IMR-90 (cell line): Measurements from ENCODE around the gene REPS1. TPM values are rescaled to one million over a fixed set of nuclear protein-coding genes. Genes with fewer than 3 reads are reported as not detected.

Experiments used
- ATAC-seq: fragments of 200-7000 bp; cut with Tn5 transposase; 2 replicates; pipeline ENCODE4 v1.9.1; 2020; ENCODE audit warnings: low read depth, mild to moderate bottlenecking, moderate library complexity
- BruUV-seq: library from RNA; stranded (reverse); fragments of 400-500 nt; replicated peaks from 2 replicates; lab custom pipeline; 2021; lab: Mats Ljungman, UMichigan
- CTCF ChIA-PET: fragments of 300-600 bp; formaldehyde crosslinking; extraction: SDS; loops from one replicate; lab custom pipeline; 2021; ENCODE audit warnings: antibody characterized with exemption; lab: Yijun Ruan, JAX
- POLR2A ChIA-PET: fragments of 300-600 bp; sonication (Branson Sonifier 250); formaldehyde crosslinking; loops from one replicate; lab custom pipeline; 2022; ENCODE audit warnings: antibody characterized with exemption; ENCODE audit not compliant: unreplicated experiment; lab: Charles Lee
- DNase-seq: peaks from one replicate; pipeline ENCODE4 v3.0.0; 2013
- H2AFZ ChIP-seq: replicated peaks from 2 replicates; pipeline ENCODE3; 2013; ENCODE audit warnings: low read length, mild to moderate bottlenecking; ENCODE audit not compliant: poor library complexity
- H2AK5ac ChIP-seq: 2 replicates; pipeline ENCODE4 v1.6.1; 2013; ENCODE audit warnings: low read depth, low read length, inconsistent platforms
- H2AK9ac ChIP-seq: replicated peaks from 2 replicates; pipeline ENCODE3; 2013; ENCODE audit warnings: mild to moderate bottlenecking, low read depth, low read length, moderate library complexity; ENCODE audit not compliant: poor library complexity
- H2BK120ac ChIP-seq: 2 replicates; pipeline ENCODE4 v1.6.1; 2013; ENCODE audit warnings: low read depth, low read length, inconsistent platforms
- H2BK15ac ChIP-seq: 3 replicates; pipeline ENCODE4 v1.6.1; 2013; ENCODE audit warnings: low read depth, low read length, inconsistent platforms
- H2BK20ac ChIP-seq: 2 replicates; pipeline ENCODE4 v1.6.1; 2013; ENCODE audit warnings: low read depth, mild to moderate bottlenecking, inconsistent platforms, low read length, moderate library complexity
- H2BK5ac ChIP-seq: 2 replicates; pipeline ENCODE4 v1.6.1; 2013; ENCODE audit warnings: mild to moderate bottlenecking, low read depth, low read length, inconsistent platforms; ENCODE audit not compliant: poor library complexity, severe bottlenecking
- H3K14ac ChIP-seq: replicated peaks from 2 replicates; pipeline ENCODE4 v1.6.1; 2013; ENCODE audit warnings: low read depth, low read length, inconsistent platforms
- H3K18ac ChIP-seq: 2 replicates; pipeline ENCODE4 v1.6.1; 2013; ENCODE audit warnings: low read depth, low read length, control low read depth
- H3K23ac ChIP-seq: 2 replicates; pipeline ENCODE4 v1.6.1; 2013; ENCODE audit warnings: low read depth, low read length, inconsistent platforms
- H3K27ac ChIP-seq: 2 replicates; pipeline ENCODE4 v1.5.1; 2013; ENCODE audit warnings: mild to moderate bottlenecking, control low read depth, low read length; ENCODE audit not compliant: insufficient read depth
- H3K27me3 ChIP-seq: 2 replicates; pipeline ENCODE4 v1.6.1; 2013; ENCODE audit warnings: low read length; ENCODE audit not compliant: control insufficient read depth, insufficient read depth
- H3K36me3 ChIP-seq: 2 replicates; pipeline ENCODE4 v1.6.1; 2013; ENCODE audit warnings: low read length, mixed read lengths; ENCODE audit not compliant: control insufficient read depth, insufficient read depth
- H3K4ac ChIP-seq: 2 replicates; pipeline ENCODE4 v1.6.1; 2013; ENCODE audit warnings: low read depth, low read length, inconsistent platforms
- H3K4me1 ChIP-seq: 2 replicates; pipeline ENCODE4 v1.6.1; 2013; ENCODE audit warnings: low read length, mixed read lengths; ENCODE audit not compliant: control insufficient read depth, insufficient read depth
- H3K4me2 ChIP-seq: 2 replicates; pipeline ENCODE4 v1.6.1; 2013; ENCODE audit warnings: low read depth, mild to moderate bottlenecking, control low read depth, low read length, moderate library complexity
- H3K4me3 ChIP-seq: 2 replicates; pipeline ENCODE4 v1.5.1; 2013; ENCODE audit warnings: low read depth, mild to moderate bottlenecking, control low read depth, low read length, moderate library complexity; ENCODE audit not compliant: insufficient read depth
- H3K56ac ChIP-seq: 2 replicates; pipeline ENCODE4 v1.6.1; 2013; ENCODE audit warnings: low read length, inconsistent platforms; ENCODE audit not compliant: insufficient read depth; ENCODE audit errors: extremely low read depth
- H3K79me1 ChIP-seq, 2 experiments: 2 replicates each; pipeline ENCODE4 v1.6.1; 2013; ENCODE audit warnings: low read length in 2 of 2, inconsistent platforms in 1 of 2, low read depth in 1 of 2
- H3K9ac ChIP-seq: 2 replicates; pipeline ENCODE4 v1.6.1; 2013; ENCODE audit warnings: low read depth, low read length, control low read depth
- H3K9me1 ChIP-seq: 2 replicates; pipeline ENCODE4 v1.6.1; 2013; ENCODE audit warnings: low read length, inconsistent platforms; ENCODE audit not compliant: insufficient read depth
- H3K9me3 ChIP-seq: 2 replicates; pipeline ENCODE4 v1.6.1; 2013; ENCODE audit warnings: low read length; ENCODE audit not compliant: control insufficient read depth, insufficient read depth
- H4K20me1 ChIP-seq: 2 replicates; pipeline ENCODE4 v1.6.1; 2013; ENCODE audit warnings: low read length, inconsistent platforms; ENCODE audit not compliant: insufficient read depth
- H4K5ac ChIP-seq: 2 replicates; pipeline ENCODE4 v1.6.1; 2013; ENCODE audit warnings: mild to moderate bottlenecking, low read depth, low read length, control low read depth
- H4K8ac ChIP-seq, 2 experiments: 2 replicates each; pipeline ENCODE4 v1.6.1; 2013; ENCODE audit warnings: low read depth in 2 of 2, low read length in 2 of 2, control low read depth in 1 of 2, inconsistent platforms in 1 of 2
- H4K91ac ChIP-seq: 2 replicates; pipeline ENCODE4 v1.6.1; 2013; ENCODE audit warnings: low read depth, low read length, inconsistent platforms; ENCODE audit not compliant: insufficient read depth
- BHLHE40 ChIP-seq: fragments of 150-350 bp; IDR thresholded peaks from 2 replicates; pipeline ENCODE4 v1.6.1; 2016; ENCODE audit warnings: mild to moderate bottlenecking, low read depth, low read length
- CEBPB ChIP-seq: IDR thresholded peaks from 2 replicates; pipeline ENCODE4 v1.6.1; 2012; ENCODE audit warnings: low read depth, low read length, improper control_type of control experiment
- FOS ChIP-seq: fragments of 150-350 bp; IDR thresholded peaks from 2 replicates; pipeline ENCODE4 v1.6.1; 2016; ENCODE audit warnings: low read depth, low read length
- MAFK ChIP-seq: IDR thresholded peaks from 2 replicates; pipeline ENCODE4 v1.6.1; 2012; ENCODE audit warnings: low read depth, low read length, improper control_type of control experiment
- MAZ ChIP-seq: IDR thresholded peaks from 2 replicates; pipeline ENCODE4 v1.6.1; 2012; ENCODE audit warnings: low read depth, mild to moderate bottlenecking, low read length, improper control_type of control experiment, moderate library complexity, borderline replicate concordance
- MXI1 ChIP-seq: IDR thresholded peaks from 2 replicates; pipeline ENCODE4 v1.6.1; 2012; ENCODE audit warnings: low read depth, mild to moderate bottlenecking, low read length, moderate library complexity, borderline replicate concordance
- NFE2L2 ChIP-seq: fragments of 150-350 bp; IDR thresholded peaks from 2 replicates; pipeline ENCODE4 v1.6.1; 2016; ENCODE audit warnings: low read depth, mild to moderate bottlenecking, low read length
- POLR2A ChIP-seq: IDR thresholded peaks from 2 replicates; pipeline ENCODE4 v1.6.1; 2012; ENCODE audit warnings: mild to moderate bottlenecking, low read depth, low read length
- RAD21 ChIP-seq: IDR thresholded peaks from 2 replicates; pipeline ENCODE4 v1.6.1; 2012; ENCODE audit warnings: low read length, improper control_type of control experiment
- RCOR1 ChIP-seq: IDR thresholded peaks from 2 replicates; pipeline ENCODE4 v1.6.1; 2012; ENCODE audit warnings: mild to moderate bottlenecking, low read length, improper control_type of control experiment; ENCODE audit not compliant: insufficient replicate concordance
- RFX5 ChIP-seq: IDR thresholded peaks from 2 replicates; pipeline ENCODE4 v1.8.0; 2012; ENCODE audit warnings: low read depth, mild to moderate bottlenecking, low read length, moderate library complexity
- SMC3 ChIP-seq: fragments of 150-350 bp; IDR thresholded peaks from 2 replicates; pipeline ENCODE4 v1.6.1; 2016; ENCODE audit warnings: low read depth, mild to moderate bottlenecking, antibody characterized with exemption, low read length, moderate library complexity
- WGBS, 2 experiments: methylation state at CpG; one replicate each; pipeline versions ENCODE4 v1.1.5 to v1.1.7; 2013; ENCODE audit warnings: missing lambda C conversion rate in 2 of 2; ENCODE audit not compliant: insufficient read length in 1 of 2; ENCODE audit errors: extremely low coverage in 2 of 2; 5-methylcytosine and 5-hydroxymethylcytosine counted together
- dilution Hi-C: fragments of 300-500 bp; cut with HindIII; formaldehyde crosslinking; loops from one replicate; pipeline ENCODE4 v1.14.3; 2018; ENCODE audit warnings: low sequenced_read_pairs; ENCODE audit not compliant: unreplicated experiment
- in situ Hi-C: fragments of 300-500 bp; cut with MboI; formaldehyde crosslinking; loops from 3 replicates; pipeline ENCODE4 v1.14.3; 2019; ENCODE audit warnings: low sequenced_read_pairs, inconsistent platforms, mixed read lengths
- intact Hi-C: fragments of 100-400 bp; cut with micrococcal nuclease; formaldehyde crosslinking; loops from 2 replicates; pipeline ENCODE4 v1.10.0; 2022
- polyA plus RNA-seq, 3 experiments: library from polyadenylated mRNA; depleted of rRNA; stranded (reverse); fragments of >200 nt; gene quantifications; 2 replicates each; pipeline ENCODE4 v1.2.3, GENCODE V29; 2012; ENCODE audit warnings: low replicate concordance in 1 of 3
- total RNA-seq: library from RNA; depleted of rRNA; stranded (reverse); fragments of >200 nt; gene quantifications from 2 replicates; pipeline ENCODE4 v1.2.3, GENCODE V29; 2012
- TF ChIP-seq, protein P1 (sequence below): fragments of 150-350 bp; IDR thresholded peaks from 2 replicates; pipeline ENCODE4 v1.6.1; 2017; ENCODE audit warnings: mild to moderate bottlenecking, antibody characterized with exemption, low read length, low read depth
- TF ChIP-seq, protein P2 (sequence below): fragments of 150-350 bp; IDR thresholded peaks from 2 replicates; pipeline ENCODE4 v1.6.1; 2016; ENCODE audit warnings: low read depth, mild to moderate bottlenecking, low read length, moderate library complexity, borderline replicate concordance

Gene REPS1
- total and polyA plus RNA-seq, 2 of the 4 experiments (the other 2 are of a cell fraction) = 21.9 to 24.2 TPM

DNA sequence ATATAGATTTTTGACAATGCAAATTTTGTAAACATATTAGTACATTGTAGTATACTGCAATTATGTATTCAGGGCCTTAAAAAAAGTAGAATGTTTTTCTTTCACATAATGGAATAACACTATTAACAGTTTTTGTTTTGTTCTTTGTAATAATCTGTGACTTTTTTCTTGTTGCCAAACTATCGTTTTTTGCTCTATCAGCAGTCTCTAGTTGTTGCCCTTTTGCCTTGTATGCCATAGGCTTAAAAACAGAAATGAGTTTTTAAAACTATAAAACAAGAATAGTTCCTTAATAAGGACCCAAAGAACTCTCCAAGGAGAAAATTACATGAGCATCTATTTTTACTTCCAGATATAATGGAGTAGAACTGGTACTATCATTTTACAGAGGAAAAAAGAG, 29.5 kb downstream of the REPS1 start:
- Histone ChIP-seq H3K18ac (no peak overlapping the region), H3K36me3 (no peaks in the 10 kb centered on the region), H3K9me3 (no peaks in the 10 kb centered on the region), H2BK20ac (no peak overlapping the region), H3K23ac (no peak overlapping the region), H2AK9ac (no peak overlapping the region), H3K56ac (no peak overlapping the region), H2BK5ac (no peak overlapping the region), H3K4ac (no peak overlapping the region), H3K27ac (no peak overlapping the region), H3K4me1 (no peaks in the 10 kb centered on the region), H4K5ac (no peak overlapping the region), H2BK120ac (no peak overlapping the region), H2BK15ac (no peak overlapping the region), H3K9ac (no peak overlapping the region), H3K14ac (no peak overlapping the region), H2AFZ (no peak overlapping the region), H4K91ac (no peak overlapping the region), H4K8ac (no peak overlapping the region), H3K4me2 (no peak overlapping the region), H3K79me1 (peaks cover 24 to 32% of the 10 kb centered on the region in 2 experiments), H3K27me3 (no peaks in the 10 kb centered on the region), H3K9me1 (no peaks in the 10 kb centered on the region), H2AK5ac (no peak overlapping the region), H3K4me3 (no peak overlapping the region), H4K20me1 (no peaks in the 10 kb centered on the region)
- dilution Hi-C loops (no loop called here), in situ Hi-C loops (no loop called here), intact Hi-C loops (no loop called here)
- ATAC-seq = no peak
- POLR2A ChIA-PET = no interaction called here
- CTCF ChIA-PET = no interaction called here
- DNase-seq = no peak
- TF ChIP-seq RAD21 = no peak
- TF ChIP-seq MXI1 = no peak
- TF ChIP-seq BHLHE40 = no peak
- TF ChIP-seq POLR2A = no peak
- TF ChIP-seq CEBPB = no peak
- no peak for TF ChIP-seq FOS
- TF ChIP-seq SMC3 = no peak
- TF ChIP-seq, protein P1, sequence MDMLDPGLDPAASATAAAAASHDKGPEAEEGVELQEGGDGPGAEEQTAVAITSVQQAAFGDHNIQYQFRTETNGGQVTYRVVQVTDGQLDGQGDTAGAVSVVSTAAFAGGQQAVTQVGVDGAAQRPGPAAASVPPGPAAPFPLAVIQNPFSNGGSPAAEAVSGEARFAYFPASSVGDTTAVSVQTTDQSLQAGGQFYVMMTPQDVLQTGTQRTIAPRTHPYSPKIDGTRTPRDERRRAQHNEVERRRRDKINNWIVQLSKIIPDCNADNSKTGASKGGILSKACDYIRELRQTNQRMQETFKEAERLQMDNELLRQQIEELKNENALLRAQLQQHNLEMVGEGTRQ = no peak
- TF ChIP-seq, protein P2, sequence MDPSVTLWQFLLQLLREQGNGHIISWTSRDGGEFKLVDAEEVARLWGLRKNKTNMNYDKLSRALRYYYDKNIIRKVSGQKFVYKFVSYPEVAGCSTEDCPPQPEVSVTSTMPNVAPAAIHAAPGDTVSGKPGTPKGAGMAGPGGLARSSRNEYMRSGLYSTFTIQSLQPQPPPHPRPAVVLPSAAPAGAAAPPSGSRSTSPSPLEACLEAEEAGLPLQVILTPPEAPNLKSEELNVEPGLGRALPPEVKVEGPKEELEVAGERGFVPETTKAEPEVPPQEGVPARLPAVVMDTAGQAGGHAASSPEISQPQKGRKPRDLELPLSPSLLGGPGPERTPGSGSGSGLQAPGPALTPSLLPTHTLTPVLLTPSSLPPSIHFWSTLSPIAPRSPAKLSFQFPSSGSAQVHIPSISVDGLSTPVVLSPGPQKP = no peak
- no peak for TF ChIP-seq RFX5
- TF ChIP-seq MAFK = no peak
- TF ChIP-seq RCOR1 = no peak
- TF ChIP-seq MAZ = no peak
- no peak for TF ChIP-seq NFE2L2
- no TSS peak for BruUV-seq
- WGBS, 2 experiments = no CpG with 5 or more reads among the region's 1 CpG
